CD4-positive, alpha-beta T cell treated with Interleukin-17A for 1 hour (primary cell): ENCODE results near the gene IL15RA.

ENCODE experiments used
- DNase-seq: peaks from one replicate; pipeline ENCODE4 v3.0.0-alpha.2; 2020

Gene IL15RA

DNA sequence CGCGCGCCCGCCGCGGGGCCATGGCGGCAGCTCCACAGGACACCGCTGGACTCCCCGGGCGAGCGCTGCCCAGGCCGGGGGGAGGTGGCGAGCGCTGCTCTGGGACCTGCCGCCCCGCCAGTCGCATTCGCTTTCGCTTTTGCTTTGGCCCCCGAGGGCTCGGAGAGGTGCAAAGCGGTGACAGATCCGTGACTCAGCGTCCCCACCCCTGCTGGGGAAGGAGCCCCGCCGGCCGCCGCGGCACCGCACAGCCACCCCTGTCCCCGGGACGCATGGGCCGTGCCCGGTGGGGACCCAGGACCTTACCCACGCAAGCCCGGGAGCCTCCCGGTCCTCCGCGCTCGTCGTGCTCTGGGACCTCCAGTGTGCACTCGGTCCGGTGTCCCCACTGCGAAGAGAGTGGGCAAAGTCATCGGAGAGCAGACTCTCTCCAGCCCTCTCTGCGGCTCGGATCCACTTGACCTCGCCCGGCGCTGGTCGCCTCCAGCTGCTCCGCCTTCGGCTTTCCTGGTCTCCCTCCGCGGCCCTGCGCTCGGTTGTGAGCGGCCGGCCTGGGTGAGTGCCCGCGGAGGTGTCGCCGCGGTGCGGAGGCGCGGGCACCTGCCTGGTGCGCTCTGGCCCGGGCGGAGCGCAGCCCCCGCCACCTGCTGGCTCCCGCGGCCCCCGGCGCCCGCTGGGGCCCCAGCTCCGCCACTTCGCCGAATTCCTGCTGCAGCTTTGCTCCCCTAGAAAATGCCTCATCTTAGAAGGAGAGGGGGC lies at the start of gene IL15RA:
TSS of gene IL15RA (minus strand) at position 73 of the 759 bp plus-strand sequence. CDS start at position 22, 51 bp downstream.
- peak; percentile 84 for DNase-seq

DNA sequence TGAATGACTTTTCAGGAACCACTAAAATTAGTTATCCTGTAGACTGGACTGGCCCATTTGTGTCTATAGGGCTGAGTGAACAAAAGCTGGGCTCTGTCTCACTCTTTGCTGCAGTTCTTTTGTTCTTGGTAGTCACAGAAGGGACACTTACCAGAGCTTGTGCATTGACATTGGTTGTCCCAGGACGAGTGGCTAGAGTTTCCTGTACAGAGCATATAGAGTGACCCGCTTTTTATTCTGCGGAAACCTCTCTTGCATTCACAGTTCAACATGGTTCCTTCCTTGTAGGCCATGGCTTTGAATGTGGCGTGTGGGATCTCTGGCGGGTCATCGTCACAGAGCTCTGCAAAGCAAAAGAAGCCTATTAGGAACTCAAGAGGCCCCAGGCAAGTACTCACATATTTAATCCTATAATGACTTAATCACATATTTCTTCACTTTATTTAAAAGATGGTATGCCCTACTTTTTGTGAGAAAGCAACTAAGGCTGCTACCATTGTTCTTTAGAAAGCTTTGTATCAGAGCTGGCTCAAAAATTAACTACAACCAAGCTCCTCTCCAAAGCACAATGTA lies 48.4 kb upstream of the IL15RA start:
- DNase-seq = no peak

DNA sequence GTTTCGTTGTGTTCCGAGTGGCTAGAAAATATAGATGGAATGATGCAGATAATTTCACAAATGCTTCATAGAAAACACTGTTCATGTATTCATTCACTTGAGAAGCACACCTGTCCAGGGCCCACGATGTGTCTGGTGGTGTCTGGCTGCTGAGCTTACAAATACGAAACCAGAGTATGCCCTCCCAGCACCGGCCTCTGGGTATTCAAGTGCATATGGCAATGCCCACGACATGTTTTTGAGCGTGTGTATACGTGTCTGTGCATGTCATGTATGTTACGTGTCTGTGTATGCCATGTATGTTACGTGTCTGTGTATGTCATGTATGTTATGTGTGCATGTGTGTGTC lies 47.0 kb upstream of the IL15RA start:
- DNase-seq = no peak

DNA sequence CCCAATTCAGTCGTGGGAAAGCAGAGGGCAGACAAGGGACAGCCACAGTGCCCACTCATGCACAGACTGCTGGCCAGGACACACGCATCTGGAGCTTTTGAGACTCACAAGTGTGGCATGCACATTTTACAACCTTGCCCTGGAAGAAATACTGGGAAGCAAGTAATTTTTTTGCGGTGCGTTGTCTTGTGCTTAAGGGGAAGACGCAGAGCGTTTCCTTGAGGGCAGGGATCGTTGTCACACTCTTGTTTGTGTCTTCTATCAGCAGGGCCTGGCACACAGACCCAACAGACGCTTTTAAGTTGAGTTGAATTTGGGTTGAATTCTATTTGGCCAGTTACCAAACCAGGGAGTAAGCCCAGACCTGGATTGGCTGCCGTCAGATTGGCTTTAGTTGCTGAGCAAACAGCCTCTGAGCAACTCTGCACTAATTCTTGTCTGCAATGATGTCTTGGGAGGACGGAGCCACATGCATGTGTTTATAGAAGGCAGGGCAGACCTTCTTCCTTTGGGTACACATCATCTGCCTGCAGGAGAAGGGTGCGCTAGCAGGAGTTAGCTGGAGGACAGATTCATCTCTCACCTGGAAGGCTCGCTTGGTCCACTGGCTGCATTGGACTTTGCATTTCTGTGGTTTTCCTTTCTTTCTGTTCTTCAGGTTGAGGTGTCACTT lies 46.5 kb upstream of the IL15RA start:
- no peak for DNase-seq

DNA sequence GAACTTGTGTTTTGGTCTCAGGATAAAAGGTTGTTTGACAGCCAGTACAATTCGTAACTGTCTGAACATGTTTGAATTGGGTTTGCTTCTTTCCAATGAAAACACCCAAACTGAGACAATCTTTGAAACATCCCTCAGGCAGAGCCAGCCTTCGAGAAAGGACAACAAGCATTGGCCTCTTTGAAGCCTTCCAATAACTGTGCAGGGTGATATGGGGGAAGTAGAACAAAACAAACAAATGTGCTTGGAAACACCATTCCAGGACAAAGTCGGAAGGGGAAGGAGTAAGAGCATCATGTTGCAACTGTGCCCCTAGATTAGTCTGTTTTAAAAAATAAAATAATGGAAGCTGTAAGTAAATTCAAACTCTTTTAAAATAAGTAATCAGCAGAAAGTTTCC lies 45.3 kb upstream of the IL15RA start:
- DNase-seq = no peak

GRCh38 chr10:6020826-6021225 lies 43.5 kb upstream of the IL15RA start:
- no peak for DNase-seq

GRCh38 chr10:6019796-6020195 lies 42.5 kb upstream of the IL15RA start:
- no peak for DNase-seq

- no peak for DNase-seq
Measured at GRCh38 chr10:6019010-6019782, 41.9 kb upstream of the IL15RA start.

DNA sequence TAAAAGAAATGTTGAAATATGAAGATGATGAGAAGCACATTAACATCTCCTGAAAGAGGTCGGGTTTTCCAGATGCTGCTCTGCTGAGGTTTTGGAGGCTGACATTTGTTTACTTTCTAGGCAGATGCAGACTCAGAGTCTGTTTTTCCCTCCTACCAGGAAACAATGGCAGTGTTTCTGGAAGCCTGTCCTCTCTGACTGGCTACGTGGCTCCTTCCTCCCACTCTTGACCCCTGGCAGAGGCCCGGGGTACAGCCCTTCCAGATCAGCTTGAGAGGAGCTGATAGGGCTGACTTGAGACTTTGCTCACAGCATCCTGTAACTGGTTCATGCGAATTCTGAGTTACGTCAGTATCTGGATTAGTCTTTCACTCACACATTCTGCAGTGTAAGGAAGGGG lies 41.1 kb upstream of the IL15RA start:
- no peak for DNase-seq

- DNase-seq = no peak
Measured at GRCh38 chr10:6017781-6018354, 40.5 kb upstream of the IL15RA start.

GRCh38 chr10:6014241-6014761 lies 37.0 kb upstream of the IL15RA start:
- DNase-seq = peak; percentile 82

DNA sequence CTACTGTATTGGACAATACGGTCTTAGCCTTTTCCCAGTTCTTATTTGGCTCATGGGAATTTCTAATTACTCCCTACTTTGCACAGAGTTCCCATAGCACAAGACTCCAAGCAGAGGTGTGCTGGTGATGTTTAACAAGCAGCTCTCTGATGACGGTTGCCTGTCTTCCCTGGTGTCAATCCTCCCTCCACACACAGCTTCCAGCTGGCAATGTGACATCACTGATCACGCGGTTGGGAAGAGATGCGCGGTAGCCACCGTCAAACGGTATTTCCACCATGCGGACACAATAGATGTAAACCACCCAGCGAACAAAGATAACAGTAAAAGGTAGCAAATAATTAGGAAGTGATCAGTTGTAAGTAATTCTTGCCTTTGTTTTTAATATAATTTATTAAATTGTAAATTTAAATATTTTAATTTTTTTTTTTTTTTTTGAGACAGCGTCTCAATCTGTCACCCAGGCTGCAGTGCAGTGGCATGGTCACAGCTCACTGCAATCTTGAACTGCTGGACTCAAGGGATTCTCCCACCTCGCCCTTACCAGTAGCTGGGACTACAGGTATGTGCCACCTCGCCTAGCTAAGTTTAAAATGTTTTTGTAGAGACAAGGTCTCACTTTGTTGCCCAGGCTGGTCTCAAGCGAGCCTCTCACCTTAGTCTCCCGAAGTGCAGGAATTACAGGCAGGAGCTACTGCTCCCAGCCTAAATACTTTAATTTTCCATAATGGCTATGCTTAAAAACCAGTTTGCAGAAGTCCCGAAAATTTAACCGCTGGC lies 36.3 kb upstream of the IL15RA start:
- DNase-seq = no peak

GRCh38 chr10:6012121-6012905 lies 35.0 kb upstream of the IL15RA start:
- DNase-seq = no peak

DNA sequence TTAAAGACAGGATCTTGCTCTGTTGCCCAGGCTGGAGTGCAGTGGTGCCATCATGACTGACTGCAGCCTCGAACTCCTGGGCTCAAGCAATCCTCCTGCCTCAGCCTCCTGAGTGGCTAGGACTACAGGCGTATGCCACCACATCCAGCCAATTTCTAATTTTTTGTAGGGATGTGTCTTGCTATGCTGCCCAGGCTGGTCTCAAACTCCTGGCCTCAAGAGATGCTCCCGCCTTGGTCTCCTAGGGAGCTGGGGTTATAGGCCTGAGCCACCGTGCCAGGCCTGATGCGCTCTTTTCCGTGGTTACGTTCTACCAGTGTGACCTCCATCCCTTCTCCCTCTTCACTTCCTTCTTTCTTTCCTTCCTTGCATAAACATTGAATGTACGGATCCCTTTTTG lies 34.2 kb upstream of the IL15RA start:
- no peak for DNase-seq

DNA sequence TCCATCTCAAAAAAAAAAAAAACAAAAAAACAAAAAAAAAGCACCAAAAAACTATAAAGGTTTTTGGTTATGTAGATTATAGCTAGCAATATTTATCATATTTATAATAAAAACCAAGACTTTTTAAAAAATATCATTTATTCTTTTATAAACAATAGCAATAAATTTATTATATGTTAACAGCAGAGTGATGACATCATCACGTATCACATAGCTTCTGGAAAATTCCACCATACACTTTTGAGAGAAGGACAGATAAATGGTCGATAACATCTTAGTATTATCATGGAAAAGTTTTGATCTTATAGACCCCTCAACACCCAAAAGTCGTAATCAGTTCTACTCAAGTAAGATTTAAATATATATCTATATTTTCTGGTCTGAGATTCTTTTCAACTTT lies 33.2 kb upstream of the IL15RA start:
- DNase-seq = no peak

- no peak for DNase-seq
Measured at GRCh38 chr10:6009961-6010360, 32.6 kb upstream of the IL15RA start.

- no peak for DNase-seq
Measured at GRCh38 chr10:6009150-6009549, 31.8 kb upstream of the IL15RA start.

DNA sequence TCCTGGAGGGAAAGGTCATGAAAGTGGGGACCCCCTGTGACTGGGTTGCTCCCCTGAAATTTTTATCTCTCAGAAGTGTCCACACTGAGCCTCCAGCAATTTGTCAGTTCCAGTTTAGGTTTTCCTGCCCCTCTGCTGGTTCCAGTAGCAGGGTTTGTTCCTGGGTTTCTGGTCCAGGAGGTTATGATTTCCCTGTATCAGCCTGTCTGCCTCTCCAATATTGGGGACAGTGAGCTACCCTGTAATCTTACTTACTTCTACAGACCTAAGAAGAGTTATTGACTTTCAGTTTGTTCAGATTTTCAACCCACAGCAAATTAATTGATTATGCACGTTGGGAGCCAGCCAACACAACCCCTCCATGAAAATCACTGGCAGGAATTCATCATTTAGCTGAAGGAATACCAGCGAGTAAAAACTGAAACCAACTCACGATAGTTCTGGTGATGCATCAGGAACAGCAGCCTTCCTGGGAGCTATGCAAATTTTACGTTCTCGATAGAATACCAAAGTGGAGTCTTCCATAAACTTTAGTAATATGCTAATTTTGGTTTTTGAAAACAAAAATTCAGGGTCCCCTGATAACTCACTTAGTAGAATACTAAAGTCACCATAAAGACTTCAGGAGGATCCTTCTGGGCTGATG lies 31.3 kb upstream of the IL15RA start:
- DNase-seq = no peak

DNA sequence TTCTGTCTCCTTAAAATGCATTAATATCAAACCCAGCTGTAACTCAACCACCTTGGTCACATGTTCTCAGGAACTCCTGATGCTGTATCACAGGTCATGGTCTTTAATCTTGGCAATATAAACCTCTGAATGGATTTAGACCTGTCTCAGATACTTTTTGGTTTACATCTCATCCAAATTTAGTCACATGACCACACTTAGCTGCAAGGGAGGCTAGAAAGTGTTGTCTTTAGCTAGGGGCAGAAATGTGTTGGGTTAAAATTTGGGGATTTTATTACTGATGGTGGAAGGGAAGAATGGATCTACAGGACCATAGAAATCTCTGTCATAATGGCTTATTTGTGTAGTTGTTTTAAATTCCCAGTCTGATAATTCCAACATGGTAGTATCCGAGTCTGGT lies 29.6 kb upstream of the IL15RA start:
- no peak for DNase-seq

DNA sequence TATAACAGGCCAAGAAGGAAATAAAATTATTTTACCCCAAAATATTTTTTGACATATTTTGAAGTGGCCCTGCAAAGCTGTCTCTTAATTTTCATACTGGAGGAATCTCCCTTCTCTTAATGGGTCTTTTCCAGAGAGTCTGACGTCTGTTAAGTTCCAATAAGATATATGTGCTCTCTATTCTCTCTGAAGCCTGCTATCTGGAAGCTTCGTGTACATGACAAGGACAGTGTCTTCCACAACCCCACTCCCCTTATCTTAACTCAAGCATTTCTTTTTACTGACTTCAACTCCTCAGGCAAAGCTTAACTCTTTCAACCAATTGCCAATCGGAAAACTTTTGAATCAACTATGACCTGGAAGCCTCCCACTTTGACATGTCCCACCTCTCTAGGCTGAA lies 29.2 kb upstream of the IL15RA start:
- DNase-seq = no peak
